K562 treated with DMSO at 1 percent for 48 hours (cell line): ENCODE measurements around the gene TBC1D7. TPM values are rescaled to one million over a fixed set of nuclear protein-coding genes. Genes with fewer than 3 reads are reported as not detected.

Experiments used
- total RNA-seq: library from RNA; unstranded; fragments of 300-600 nt; gene quantifications from 2 replicates; pipeline ENCODE4 v1.2.3, GENCODE V29; 2022; ENCODE audit warnings: low replicate concordance; ENCODE audit errors: extremely low read depth

The TBC1D7 gene
- not detected in 2 replicates for total RNA-seq

DNA sequence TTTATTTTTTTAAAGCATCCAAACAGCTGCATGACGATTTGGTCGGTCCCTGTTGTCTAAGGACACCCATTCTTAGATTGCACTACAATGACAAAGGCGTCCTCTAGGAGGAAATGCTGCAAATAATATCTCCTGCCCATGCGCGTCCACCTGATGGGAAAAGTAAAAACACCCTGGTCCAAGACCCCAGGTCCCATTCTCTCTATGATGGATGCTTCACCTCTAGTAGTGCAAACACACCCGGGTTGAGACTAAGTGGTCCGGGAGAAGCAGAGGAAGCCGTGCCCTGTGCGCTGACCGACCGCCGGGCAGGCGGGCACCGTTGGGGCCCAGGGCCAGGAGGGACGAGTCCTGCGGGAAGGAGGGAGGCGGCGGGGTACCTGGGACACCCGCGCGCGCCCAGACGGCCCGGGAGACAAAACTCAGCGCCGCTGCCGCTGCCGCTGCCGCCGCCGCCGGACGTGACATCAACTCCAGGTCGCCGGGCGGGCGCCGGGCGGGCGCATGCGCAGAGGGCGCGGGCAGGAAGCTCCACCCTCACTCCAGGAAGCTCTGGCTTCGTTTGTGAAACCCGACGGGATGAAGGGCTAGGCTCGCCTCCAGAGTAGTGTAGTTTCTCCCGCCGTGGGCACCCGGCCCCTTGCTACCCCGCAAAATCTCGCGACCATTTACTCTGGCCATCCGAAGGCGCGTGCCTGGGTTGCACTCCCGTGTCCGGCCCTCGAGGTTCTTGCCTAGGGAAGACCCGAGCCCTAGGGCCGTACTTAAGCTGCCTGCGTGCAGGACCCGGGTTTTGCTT lies at the start of gene TBC1D7:
TSS of gene TBC1D7 (minus strand) at position 462 of the 799 bp plus-strand sequence. CDS start 1,639 bp downstream, outside the sequence.

Other genes with a start within 250 kb of the TBC1D7 start
- not detected in 2 replicates for gene GFOD1, start 159.1 kb upstream of the TBC1D7 start, total RNA-seq
- gene SIRT5, start 246.1 kb upstream of the TBC1D7 start, total RNA-seq = not detected in 2 replicates